Astrocyte of the cerebellum (primary cell): ENCODE data around the gene HTD2.
A peak's percentile ranks its signal among the peaks of the same experiment; 100 is the strongest.

Experiments used
- DNase-seq: peaks from one replicate; pipeline ENCODE4 v3.0.0-alpha.2; 2011; ENCODE audit warnings: low read depth
- H3K4me3 ChIP-seq: 2 replicates; pipeline ENCODE4 v1.5.1; 2011; ENCODE audit warnings: mild to moderate bottlenecking, low read depth, low read length, moderate library complexity
- in situ Hi-C: cut with HindIII; loops from 2 replicates; pipeline ENCODE4 v1.10.0; 2017; ENCODE audit warnings: low sequenced_read_pairs
- TF ChIP-seq, protein P1 (sequence below): IDR thresholded peaks from 2 replicates; pipeline ENCODE4 v1.5.1; 2012; ENCODE audit warnings: low read length, low read depth, moderate library complexity, mild to moderate bottlenecking; ENCODE audit errors: missing control alignments

The HTD2 gene

DNA sequence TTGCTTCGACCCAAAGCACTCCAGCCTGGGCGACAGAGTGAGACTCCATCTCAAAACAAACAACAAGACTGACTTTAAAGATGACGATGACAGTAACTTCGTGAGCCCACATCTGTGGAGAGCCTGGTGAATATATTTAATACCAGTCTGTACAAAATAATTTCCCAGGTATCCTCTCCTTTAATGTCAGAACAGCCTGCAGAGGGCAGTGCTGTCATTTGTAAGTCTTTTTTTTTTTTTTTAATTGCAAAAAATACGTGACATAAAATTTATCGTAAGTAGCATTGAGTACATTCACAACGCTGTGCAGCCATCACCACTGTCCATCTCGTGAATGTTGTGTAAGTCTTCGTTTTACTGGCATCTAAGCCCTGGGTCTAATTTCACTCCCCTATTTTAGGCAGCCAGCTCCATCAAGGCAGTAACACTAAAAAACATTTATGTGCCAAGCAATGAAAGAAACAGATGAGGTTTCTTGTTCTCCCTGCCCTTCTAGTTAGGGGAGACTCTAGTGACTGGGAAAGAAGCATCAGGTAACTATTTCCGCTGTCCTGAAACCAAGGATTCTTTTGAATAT, 1.4 kb downstream of the HTD2 start:
- in situ Hi-C loops = no loop called here
- H3K4me3 ChIP-seq = peak overlapping the region; percentile 91
- DNase-seq = peak; percentile 29
- TF ChIP-seq, protein P1, sequence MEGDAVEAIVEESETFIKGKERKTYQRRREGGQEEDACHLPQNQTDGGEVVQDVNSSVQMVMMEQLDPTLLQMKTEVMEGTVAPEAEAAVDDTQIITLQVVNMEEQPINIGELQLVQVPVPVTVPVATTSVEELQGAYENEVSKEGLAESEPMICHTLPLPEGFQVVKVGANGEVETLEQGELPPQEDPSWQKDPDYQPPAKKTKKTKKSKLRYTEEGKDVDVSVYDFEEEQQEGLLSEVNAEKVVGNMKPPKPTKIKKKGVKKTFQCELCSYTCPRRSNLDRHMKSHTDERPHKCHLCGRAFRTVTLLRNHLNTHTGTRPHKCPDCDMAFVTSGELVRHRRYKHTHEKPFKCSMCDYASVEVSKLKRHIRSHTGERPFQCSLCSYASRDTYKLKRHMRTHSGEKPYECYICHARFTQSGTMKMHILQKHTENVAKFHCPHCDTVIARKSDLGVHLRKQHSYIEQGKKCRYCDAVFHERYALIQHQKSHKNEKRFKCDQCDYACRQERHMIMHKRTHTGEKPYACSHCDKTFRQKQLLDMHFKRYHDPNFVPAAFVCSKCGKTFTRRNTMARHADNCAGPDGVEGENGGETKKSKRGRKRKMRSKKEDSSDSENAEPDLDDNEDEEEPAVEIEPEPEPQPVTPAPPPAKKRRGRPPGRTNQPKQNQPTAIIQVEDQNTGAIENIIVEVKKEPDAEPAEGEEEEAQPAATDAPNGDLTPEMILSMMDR = peak; percentile 36

DNA sequence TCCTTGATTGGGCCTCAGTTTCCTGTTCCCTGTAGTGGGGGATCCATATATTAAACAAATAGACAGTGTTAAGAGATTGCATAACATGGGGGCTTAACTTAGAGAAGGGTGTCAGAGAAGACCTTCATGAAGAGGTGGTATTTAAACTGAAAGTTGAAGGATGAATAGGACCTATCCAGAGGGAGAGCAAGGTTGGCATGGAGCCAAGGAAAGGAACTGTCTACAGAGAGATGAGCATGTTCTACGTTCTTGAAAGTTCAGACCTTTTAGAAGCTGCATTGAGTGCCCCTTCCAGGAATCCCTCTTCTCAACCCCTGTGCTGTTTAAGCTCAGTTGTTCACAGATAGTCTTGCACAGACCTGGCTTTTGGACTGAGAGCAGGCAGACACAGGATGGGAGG, 2.4 kb downstream of the HTD2 start:
- DNase-seq = no peak
- H3K4me3 ChIP-seq = no peak overlapping the region
- TF ChIP-seq, protein P1 = no peak
- in situ Hi-C loops = no loop called here

DNA sequence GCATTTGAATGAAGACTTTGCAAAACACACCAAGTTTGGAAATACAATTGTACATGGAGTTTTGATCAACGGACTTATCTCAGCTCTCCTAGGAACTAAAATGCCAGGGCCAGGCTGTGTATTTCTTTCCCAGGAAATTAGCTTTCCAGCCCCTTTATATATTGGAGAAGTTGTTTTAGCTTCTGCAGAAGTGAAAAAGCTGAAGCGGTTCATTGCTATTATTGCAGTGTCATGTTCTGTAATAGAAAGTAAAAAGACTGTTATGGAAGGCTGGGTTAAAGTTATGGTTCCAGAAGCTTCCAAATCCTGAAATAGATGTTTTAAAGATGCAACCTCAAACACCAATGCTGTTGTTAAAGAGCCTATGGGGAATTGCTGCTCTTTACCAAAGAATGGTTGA, 11.5 kb downstream of the HTD2 start:
- DNase-seq = no peak
- in situ Hi-C loops = no loop called here
- no peak overlapping the region for H3K4me3 ChIP-seq

DNA sequence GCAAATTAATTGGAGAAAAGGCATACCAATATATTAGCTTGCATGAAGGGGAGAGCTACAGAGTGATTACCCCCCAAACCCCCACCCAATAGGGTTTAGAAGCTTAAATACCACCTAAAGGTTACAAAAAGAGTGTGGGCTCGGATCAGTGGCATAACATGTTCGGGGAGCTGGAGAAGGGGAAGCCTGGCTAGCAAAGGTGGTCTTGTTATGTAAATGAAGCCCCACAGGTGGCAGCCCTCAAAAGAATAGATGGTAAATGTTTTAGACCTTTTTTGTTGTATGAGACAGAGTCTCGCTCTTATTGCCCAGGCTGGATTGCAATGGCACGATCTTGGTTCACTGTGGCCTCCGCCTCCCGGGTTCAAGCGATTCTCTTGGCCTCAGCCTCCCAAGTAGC, 15.5 kb downstream of the HTD2 start:
- TF ChIP-seq, protein P1 = no peak
- no peak overlapping the region for H3K4me3 ChIP-seq
- no peak for DNase-seq
- in situ Hi-C loops = loop anchor here (5.0 kb wide), 1 partner anchor 91 kb away; no protein-coding TSS in a partner anchor

More for the DNA sequence above, 11.5 kb downstream of the HTD2 start:
- TF ChIP-seq, protein P1 = no peak

DNA sequence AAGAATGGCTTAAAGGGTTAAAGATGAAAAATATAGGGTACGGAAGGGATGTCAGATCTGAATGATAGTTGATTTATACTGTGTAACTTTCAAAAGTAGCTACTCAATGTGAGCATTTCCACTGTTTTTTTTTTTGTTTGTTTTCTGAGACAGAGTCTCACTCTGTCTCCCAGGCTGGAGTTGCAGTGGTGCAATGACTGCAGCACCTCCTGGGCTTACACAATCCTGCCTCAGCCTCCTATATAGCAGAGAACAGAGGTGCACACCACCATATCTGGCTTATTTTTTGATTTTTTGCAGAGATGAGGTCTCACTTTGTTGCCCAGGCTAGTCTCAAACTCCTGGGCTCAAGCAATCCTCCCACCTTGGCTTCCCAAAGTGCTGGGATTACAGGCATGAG, 16.5 kb downstream of the HTD2 start:
- in situ Hi-C loops = loop anchor here (5.0 kb wide), 1 partner anchor 90 kb away; no protein-coding TSS in a partner anchor

DNA sequence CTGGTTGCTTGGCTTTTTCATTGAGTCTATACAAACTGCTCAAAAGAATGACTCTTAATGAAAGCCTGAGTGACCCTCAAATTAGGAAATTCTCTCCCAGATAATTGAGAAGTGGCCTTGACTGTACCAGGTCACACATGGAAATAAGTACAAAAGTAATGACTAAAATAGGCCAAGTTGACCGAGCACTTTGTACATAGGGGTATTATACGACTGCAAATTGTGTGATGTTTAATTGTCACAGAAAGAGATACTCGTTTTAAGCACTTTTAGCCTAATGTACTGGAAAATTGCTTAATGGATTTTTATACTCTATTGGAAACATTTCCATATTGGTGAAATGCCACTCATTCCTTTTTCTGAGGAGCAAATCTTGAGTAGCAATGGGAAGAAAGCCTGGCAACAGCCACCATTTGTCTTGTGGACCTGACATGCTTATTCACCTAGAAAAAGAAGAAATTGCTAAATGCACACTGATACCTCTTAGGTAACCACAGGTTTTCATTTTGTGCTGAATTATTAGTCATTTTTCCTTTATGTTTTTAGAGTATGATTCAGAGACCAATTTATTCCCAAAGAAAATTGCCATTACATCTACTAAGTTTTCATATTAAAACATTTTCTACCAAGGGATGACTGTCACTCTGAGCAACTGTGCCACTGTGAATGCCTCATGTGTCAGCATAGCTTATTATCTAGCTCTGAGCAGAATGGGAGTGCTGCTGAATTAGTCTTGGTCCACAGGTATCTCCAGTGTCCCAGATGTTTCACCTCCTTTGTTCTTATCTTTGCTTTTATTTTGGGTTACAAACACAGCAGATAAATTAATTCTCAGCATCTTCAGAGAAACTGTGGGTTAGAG, 17.4 kb downstream of the HTD2 start:
- H3K4me3 ChIP-seq = no peak overlapping the region
- in situ Hi-C loops = loop anchor here (5.0 kb wide), 1 partner anchor 89 kb away; no protein-coding TSS in a partner anchor
- TF ChIP-seq, protein P1 = no peak
- no peak for DNase-seq

More for the DNA sequence above, 16.5 kb downstream of the HTD2 start:
- no peak for DNase-seq
- no peak overlapping the region for H3K4me3 ChIP-seq
- TF ChIP-seq, protein P1 = no peak
